PC-3 (cell line): ENCODE data around the gene STAT3. TPM values are rescaled to one million over a fixed set of nuclear protein-coding genes. Genes with fewer than 3 reads are reported as not detected.

ENCODE experiments used
- ATAC-seq: fragments of 200-7000 bp; cut with Tn5 transposase; 2 replicates; pipeline ENCODE4 v1.9.1; 2020; ENCODE audit warnings: mild to moderate bottlenecking, moderate library complexity
- BruUV-seq: library from RNA; stranded (reverse); fragments of 400-500 nt; replicated peaks from 2 replicates; lab custom pipeline; 2021; lab: Mats Ljungman, UMichigan
- CTCF ChIA-PET: fragments of 300-600 bp; sonication (Branson Sonifier 250); formaldehyde crosslinking; loops from one replicate; lab custom pipeline; 2022; ENCODE audit warnings: antibody characterized with exemption; lab: Charles Lee
- POLR2A ChIA-PET: fragments of 300-600 bp; sonication (Branson Sonifier 250); formaldehyde crosslinking; loops from one replicate; lab custom pipeline; 2022; ENCODE audit warnings: antibody characterized with exemption; ENCODE audit not compliant: unreplicated experiment; lab: Charles Lee
- DNase-seq: peaks from one replicate; pipeline ENCODE4 v3.0.0-alpha.2; 2015
- H2AFZ ChIP-seq: fragments of 300-600 bp; sonication (generic); 2 replicates; pipeline ENCODE4 v1.6.0; 2016; ENCODE audit warnings: antibody characterized with exemption, low read length
- H3F3A ChIP-seq: fragments of 300-600 bp; sonication (generic); one replicate; pipeline ENCODE4 v1.6.0; 2017; ENCODE audit warnings: antibody characterized with exemption, low read length, control low read depth, mild to moderate bottlenecking; ENCODE audit not compliant: unreplicated experiment
- H3K27ac ChIP-seq: fragments of 300-600 bp; sonication (generic); 2 replicates; pipeline ENCODE4 v1.5.1; 2016; ENCODE audit warnings: mild to moderate bottlenecking, low read length
- H3K27me3 ChIP-seq: fragments of 300-600 bp; sonication (generic); 2 replicates; pipeline ENCODE4 v1.6.1; 2016; ENCODE audit warnings: low read length, mixed read lengths
- H3K36me3 ChIP-seq: fragments of 300-600 bp; sonication (generic); 2 replicates; pipeline ENCODE4 v1.6.1; 2016; ENCODE audit warnings: low read depth, mixed run types, low read length, mixed read lengths
- H3K4me1 ChIP-seq: fragments of 300-600 bp; sonication (generic); 2 replicates; pipeline ENCODE4 v1.5.1; 2016; ENCODE audit warnings: low read length; ENCODE audit not compliant: insufficient read depth
- H3K4me2 ChIP-seq: fragments of 300-600 bp; sonication (generic); 2 replicates; pipeline ENCODE4 v1.6.0; 2016; ENCODE audit warnings: low read length
- H3K4me3 ChIP-seq: fragments of 300-600 bp; sonication (generic); 2 replicates; pipeline ENCODE4 v1.5.1; 2016; ENCODE audit warnings: mild to moderate bottlenecking, low read length, mixed read lengths
- H3K79me2 ChIP-seq: fragments of 300-600 bp; sonication (generic); 2 replicates; pipeline ENCODE4 v1.6.1; 2017; ENCODE audit warnings: low read length, mixed read lengths
- H3K9ac ChIP-seq: fragments of 300-600 bp; sonication (generic); 2 replicates; pipeline ENCODE4 v1.6.0; 2016; ENCODE audit warnings: mild to moderate bottlenecking, low read length
- H3K9me2 ChIP-seq: fragments of 300-600 bp; sonication (generic); replicated peaks from 2 replicates; pipeline ENCODE4 v1.6.1; 2016; ENCODE audit warnings: mixed run types, low read length, mixed read lengths
- H3K9me3 ChIP-seq: fragments of 300-600 bp; sonication (generic); 2 replicates; pipeline ENCODE4 v1.6.1; 2016; ENCODE audit warnings: low read length, mixed read lengths
- H4K20me1 ChIP-seq: fragments of 300-600 bp; sonication (generic); 2 replicates; pipeline ENCODE4 v1.6.1; 2016; ENCODE audit warnings: low read length, mixed read lengths
- EZH2 ChIP-seq: fragments of 300-600 bp; sonication (generic); IDR thresholded peaks from one replicate; pipeline ENCODE4 v1.6.1; 2017; ENCODE audit warnings: antibody characterized with exemption, mild to moderate bottlenecking, low read length; ENCODE audit not compliant: unreplicated experiment
- EZH2phosphoT487 ChIP-seq: fragments of 300-600 bp; sonication (generic); IDR thresholded peaks from 2 replicates; pipeline ENCODE4 v1.6.1; 2018; ENCODE audit warnings: mild to moderate bottlenecking, antibody characterized with exemption, low read length, borderline replicate concordance
- intact Hi-C: fragments of 100-400 bp; cut with micrococcal nuclease; formaldehyde crosslinking; loops from 2 replicates; pipeline ENCODE4 v1.9.0; 2023
- total RNA-seq: library from RNA; depleted of rRNA; stranded (reverse); fragments of >200 nt; gene quantifications from 2 replicates; pipeline ENCODE4 v1.2.3, GENCODE V29; 2014
- TF ChIP-seq, protein P1 (sequence below): fragments of 300-600 bp; sonication (generic); conservative IDR thresholded peaks from 2 replicates; pipeline ENCODE4 v1.5.1; 2017; ENCODE audit warnings: antibody characterized with exemption, low read depth, mild to moderate bottlenecking, low read length

STAT3 gene
- total RNA-seq, 1 experiment from 2014 or later = not detected

DNA sequence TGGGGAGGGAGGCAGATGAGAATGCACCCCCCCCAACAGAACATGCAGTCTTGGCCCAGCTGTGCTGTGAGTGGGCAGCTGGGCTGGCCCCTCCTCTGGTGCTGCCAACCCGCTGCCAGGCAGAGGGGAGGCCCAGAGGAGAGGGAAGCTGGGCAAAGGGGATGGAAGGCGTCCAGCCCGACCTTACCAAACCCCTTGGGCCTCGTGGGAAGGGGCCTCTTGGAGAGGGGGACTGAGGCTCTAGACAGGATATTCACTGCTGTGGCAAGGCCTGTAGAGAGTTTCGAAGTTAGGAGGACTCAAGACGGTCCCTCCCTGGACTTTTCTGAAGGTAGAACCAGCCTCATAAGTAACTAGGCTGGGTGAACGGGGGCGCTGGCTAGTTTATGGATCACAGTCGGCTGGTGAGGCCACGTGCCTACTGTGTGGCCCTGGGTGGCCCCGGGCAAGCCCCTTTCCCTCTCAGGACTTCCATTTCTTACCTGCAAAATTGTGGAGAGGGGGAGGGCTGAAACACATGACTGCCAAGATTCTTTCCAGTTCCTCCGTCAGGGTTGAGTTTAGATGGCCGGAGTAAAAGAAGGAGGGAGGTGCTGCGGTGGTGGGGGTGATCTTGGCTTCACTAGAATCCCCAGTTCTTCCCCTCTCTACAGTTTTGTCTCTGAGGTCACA, 100.8 kb downstream of the STAT3 start:
- CTCF ChIA-PET = no interaction called here
- Histone ChIP-seq H3K79me2 (no peaks in the 10 kb centered on the region), H3F3A (no peaks in the 10 kb centered on the region), H3K9ac (no peak overlapping the region), H2AFZ (no peak overlapping the region), H3K27ac (no peak overlapping the region), H3K4me3 (no peak overlapping the region), H3K36me3 (no peaks in the 10 kb centered on the region), H3K9me2 (no peaks in the 10 kb centered on the region), H3K27me3 (no peaks in the 10 kb centered on the region), H3K4me1 (no peaks in the 10 kb centered on the region), H3K9me3 (no peaks in the 10 kb centered on the region), H4K20me1 (no peaks in the 10 kb centered on the region), H3K4me2 (no peak overlapping the region)
- ATAC-seq (no peak), DNase-seq (no peak)
- TF ChIP-seq EZH2phosphoT487 = no peak
- TF ChIP-seq, protein P1, sequence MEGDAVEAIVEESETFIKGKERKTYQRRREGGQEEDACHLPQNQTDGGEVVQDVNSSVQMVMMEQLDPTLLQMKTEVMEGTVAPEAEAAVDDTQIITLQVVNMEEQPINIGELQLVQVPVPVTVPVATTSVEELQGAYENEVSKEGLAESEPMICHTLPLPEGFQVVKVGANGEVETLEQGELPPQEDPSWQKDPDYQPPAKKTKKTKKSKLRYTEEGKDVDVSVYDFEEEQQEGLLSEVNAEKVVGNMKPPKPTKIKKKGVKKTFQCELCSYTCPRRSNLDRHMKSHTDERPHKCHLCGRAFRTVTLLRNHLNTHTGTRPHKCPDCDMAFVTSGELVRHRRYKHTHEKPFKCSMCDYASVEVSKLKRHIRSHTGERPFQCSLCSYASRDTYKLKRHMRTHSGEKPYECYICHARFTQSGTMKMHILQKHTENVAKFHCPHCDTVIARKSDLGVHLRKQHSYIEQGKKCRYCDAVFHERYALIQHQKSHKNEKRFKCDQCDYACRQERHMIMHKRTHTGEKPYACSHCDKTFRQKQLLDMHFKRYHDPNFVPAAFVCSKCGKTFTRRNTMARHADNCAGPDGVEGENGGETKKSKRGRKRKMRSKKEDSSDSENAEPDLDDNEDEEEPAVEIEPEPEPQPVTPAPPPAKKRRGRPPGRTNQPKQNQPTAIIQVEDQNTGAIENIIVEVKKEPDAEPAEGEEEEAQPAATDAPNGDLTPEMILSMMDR = no peak
- no TSS peak for BruUV-seq
- intact Hi-C loops = no loop called here
- POLR2A ChIA-PET = no interaction called here

- no peaks in the 10 kb centered on the region for H3K27me3 ChIP-seq
- ATAC-seq (no peak), DNase-seq (no peak)
- no TSS peak for BruUV-seq
- no peak overlapping the region for H3K27ac ChIP-seq
- no peaks in the 10 kb centered on the region for H3F3A ChIP-seq
- CTCF ChIA-PET = no interaction called here
- H4K20me1 ChIP-seq = no peaks in the 10 kb centered on the region
- no peaks in the 10 kb centered on the region for H3K36me3 ChIP-seq
- no peaks in the 10 kb centered on the region for H3K9me2 ChIP-seq
- H3K4me1 ChIP-seq = no peaks in the 10 kb centered on the region
- no peak for TF ChIP-seq EZH2
- no peak for TF ChIP-seq EZH2phosphoT487
- TF ChIP-seq, protein P1 = no peak
- H3K4me3 ChIP-seq = no peak overlapping the region
- H3K9ac ChIP-seq = no peak overlapping the region
- POLR2A ChIA-PET = no interaction called here
- intact Hi-C loops = no loop called here
- H3K9me3 ChIP-seq = no peaks in the 10 kb centered on the region
- H2AFZ ChIP-seq = no peak overlapping the region
- H3K4me2 ChIP-seq = no peak overlapping the region
- H3K79me2 ChIP-seq = no peaks in the 10 kb centered on the region
Observed at GRCh38 chr17:42286411-42287221, 101.6 kb downstream of the STAT3 start.
